Measurements from ENCODE around the gene TBC1D32. TPM values are rescaled to one million over a fixed set of nuclear protein-coding genes. Genes with fewer than 3 reads are reported as not detected.

Gene TBC1D32
- total and polyA plus RNA-seq, 2 donors (not counting 1 experiment from before 2014, with no cell fraction given): 6.3 to 21.0 TPM

DNA sequence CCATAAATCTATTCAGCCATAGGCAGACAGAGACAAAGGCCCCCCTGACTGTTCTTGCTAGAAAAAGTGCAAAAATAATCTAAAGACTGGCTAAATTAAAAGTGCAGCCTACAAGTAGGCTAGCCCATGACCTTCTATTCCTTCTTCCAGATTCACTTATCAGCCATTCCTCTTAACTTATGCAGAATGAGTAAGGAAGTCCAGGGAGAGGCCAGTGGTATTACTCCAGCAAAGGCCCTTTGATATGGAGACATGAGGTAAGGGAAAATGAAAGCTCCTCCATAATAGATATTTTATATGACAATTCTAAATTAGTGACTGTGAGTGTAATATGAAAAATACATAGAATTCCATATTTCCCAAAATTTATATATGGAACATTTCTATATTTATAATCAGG is 199.4 kb downstream of the TBC1D32 start:
- Histone ChIP-seq H3K4me3 (replicated peaks in 1 of 4; ENCODE audit: control extremely low read depth in 1 of 4, insufficient read depth in 1 of 4, low read depth in 3 of 4, low read length in 4 of 4) (no peak overlapping the region), H3K27ac (ENCODE audit: insufficient read depth, low read length) (no peak overlapping the region), H3K4me1 (ENCODE audit: control insufficient read depth, extremely low read depth, insufficient read depth, low read length) (no peaks in the 10 kb centered on the region), H2AFZ (ENCODE audit: low read length) (no peak overlapping the region), H3K4me2 (ENCODE audit: extremely low read depth, insufficient read depth, low read length) (no peak overlapping the region), H3K79me2 (ENCODE audit: control insufficient read depth, insufficient read depth, low read length) (no peaks in the 10 kb centered on the region), H4K20me1 (ENCODE audit: control insufficient read depth, extremely low read depth, insufficient read depth, low read length) (no peaks in the 10 kb centered on the region), H3K9me3 (ENCODE audit: control insufficient read depth, insufficient read depth, low read depth, low read length) (no peaks in the 10 kb centered on the region), H3K9ac (ENCODE audit: insufficient read depth, low read length) (no peak overlapping the region), H3K36me3 (ENCODE audit: control insufficient read depth, insufficient read depth, low read length) (no peaks in the 10 kb centered on the region), H3K27me3 (ENCODE audit: control insufficient read depth, insufficient read depth, low read length) (no peaks in the 10 kb centered on the region)
- DNase-seq (ENCODE audit: low read depth in 2 of 2): no peak
- TF ChIP-seq EZH2 (IDR thresholded peaks at IDR 0.05; ENCODE audit: low read length, missing control alignments): no peak
- TF ChIP-seq, protein P1, sequence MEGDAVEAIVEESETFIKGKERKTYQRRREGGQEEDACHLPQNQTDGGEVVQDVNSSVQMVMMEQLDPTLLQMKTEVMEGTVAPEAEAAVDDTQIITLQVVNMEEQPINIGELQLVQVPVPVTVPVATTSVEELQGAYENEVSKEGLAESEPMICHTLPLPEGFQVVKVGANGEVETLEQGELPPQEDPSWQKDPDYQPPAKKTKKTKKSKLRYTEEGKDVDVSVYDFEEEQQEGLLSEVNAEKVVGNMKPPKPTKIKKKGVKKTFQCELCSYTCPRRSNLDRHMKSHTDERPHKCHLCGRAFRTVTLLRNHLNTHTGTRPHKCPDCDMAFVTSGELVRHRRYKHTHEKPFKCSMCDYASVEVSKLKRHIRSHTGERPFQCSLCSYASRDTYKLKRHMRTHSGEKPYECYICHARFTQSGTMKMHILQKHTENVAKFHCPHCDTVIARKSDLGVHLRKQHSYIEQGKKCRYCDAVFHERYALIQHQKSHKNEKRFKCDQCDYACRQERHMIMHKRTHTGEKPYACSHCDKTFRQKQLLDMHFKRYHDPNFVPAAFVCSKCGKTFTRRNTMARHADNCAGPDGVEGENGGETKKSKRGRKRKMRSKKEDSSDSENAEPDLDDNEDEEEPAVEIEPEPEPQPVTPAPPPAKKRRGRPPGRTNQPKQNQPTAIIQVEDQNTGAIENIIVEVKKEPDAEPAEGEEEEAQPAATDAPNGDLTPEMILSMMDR (conservative IDR thresholded peaks at IDR 0.05 in 1 of 2, IDR thresholded peaks at IDR 0.05 in 1 of 2; ENCODE audit: low read depth in 1 of 2, low read length in 2 of 2): no peak

DNA sequence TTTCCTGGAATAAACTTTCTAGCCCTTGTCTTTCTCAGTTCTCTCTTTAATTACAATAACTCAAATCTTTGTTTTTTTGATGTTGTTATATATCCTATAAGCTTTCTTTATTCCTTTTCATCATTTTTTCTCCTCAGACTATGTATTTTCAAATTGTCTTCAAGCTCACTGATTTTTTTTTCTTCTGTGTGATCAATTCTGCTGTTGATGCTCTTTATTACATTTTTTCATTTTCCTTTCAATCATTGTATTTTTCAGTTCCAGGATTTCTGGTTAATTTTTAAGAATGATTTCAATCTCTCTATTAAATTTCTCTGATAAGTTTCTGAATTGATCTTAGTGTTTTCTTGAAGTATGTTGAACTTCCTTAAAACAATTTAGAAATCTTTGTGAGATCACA is 209.7 kb downstream of the TBC1D32 start:
- DNase-seq (ENCODE audit: low read depth in 2 of 2): no peak
- TF ChIP-seq, protein P1 (conservative IDR thresholded peaks at IDR 0.05 in 1 of 2, IDR thresholded peaks at IDR 0.05 in 1 of 2; ENCODE audit: low read depth in 1 of 2, low read length in 2 of 2): no peak
- no peak for TF ChIP-seq EZH2 (IDR thresholded peaks at IDR 0.05; ENCODE audit: low read length, missing control alignments)
- H3K9me3 ChIP-seq (ENCODE audit: control insufficient read depth, insufficient read depth, low read depth, low read length): no peaks in the 10 kb centered on the region
- no peak overlapping the region for H3K9ac ChIP-seq (ENCODE audit: insufficient read depth, low read length)
- H2AFZ ChIP-seq (ENCODE audit: low read length): no peak overlapping the region
- no peak overlapping the region for H3K4me3 ChIP-seq (replicated peaks in 1 of 4; ENCODE audit: control extremely low read depth in 1 of 4, insufficient read depth in 1 of 4, low read depth in 3 of 4, low read length in 4 of 4)
- H4K20me1 ChIP-seq (ENCODE audit: control insufficient read depth, extremely low read depth, insufficient read depth, low read length): no peaks in the 10 kb centered on the region
- no peaks in the 10 kb centered on the region for H3K4me1 ChIP-seq (ENCODE audit: control insufficient read depth, extremely low read depth, insufficient read depth, low read length)
- no peaks in the 10 kb centered on the region for H3K79me2 ChIP-seq (ENCODE audit: control insufficient read depth, insufficient read depth, low read length)
- H3K36me3 ChIP-seq (ENCODE audit: control insufficient read depth, insufficient read depth, low read length): no peaks in the 10 kb centered on the region
- H3K27me3 ChIP-seq (ENCODE audit: control insufficient read depth, insufficient read depth, low read length): no peaks in the 10 kb centered on the region
- no peak overlapping the region for H3K27ac ChIP-seq (ENCODE audit: insufficient read depth, low read length)
- H3K4me2 ChIP-seq (ENCODE audit: extremely low read depth, insufficient read depth, low read length): no peak overlapping the region

DNA sequence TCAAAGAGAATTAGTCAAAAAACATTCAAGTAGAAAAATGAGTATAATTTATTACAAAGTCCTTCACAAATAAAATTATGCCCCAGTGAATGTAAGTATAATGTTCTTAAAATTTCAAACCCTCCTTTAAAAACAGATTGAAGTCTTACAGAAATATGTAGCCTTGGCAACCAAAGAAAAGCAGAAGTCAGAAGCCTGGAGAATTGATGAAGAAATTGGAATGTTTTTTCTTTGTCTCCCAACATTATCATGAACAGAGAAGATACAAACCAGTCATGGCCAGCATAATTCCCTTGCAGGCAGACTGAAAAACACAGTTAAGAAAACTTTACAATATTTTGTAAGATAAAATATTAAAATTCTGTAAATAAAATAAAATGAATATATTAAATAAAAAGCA is 221.9 kb downstream of the TBC1D32 start:
- H2AFZ ChIP-seq (ENCODE audit: low read length): no peak overlapping the region
- H3K4me1 ChIP-seq (ENCODE audit: control insufficient read depth, extremely low read depth, insufficient read depth, low read length): no peaks in the 10 kb centered on the region
- no peak overlapping the region for H3K9ac ChIP-seq (ENCODE audit: insufficient read depth, low read length)
- TF ChIP-seq, protein P1 (conservative IDR thresholded peaks at IDR 0.05 in 1 of 2, IDR thresholded peaks at IDR 0.05 in 1 of 2; ENCODE audit: low read depth in 1 of 2, low read length in 2 of 2): no peak
- TF ChIP-seq EZH2 (IDR thresholded peaks at IDR 0.05; ENCODE audit: low read length, missing control alignments): no peak
- no peaks in the 10 kb centered on the region for H4K20me1 ChIP-seq (ENCODE audit: control insufficient read depth, extremely low read depth, insufficient read depth, low read length)
- H3K27ac ChIP-seq (ENCODE audit: insufficient read depth, low read length): no peak overlapping the region
- H3K79me2 ChIP-seq (ENCODE audit: control insufficient read depth, insufficient read depth, low read length): no peaks in the 10 kb centered on the region
- H3K27me3 ChIP-seq (ENCODE audit: control insufficient read depth, insufficient read depth, low read length): no peaks in the 10 kb centered on the region
- H3K36me3 ChIP-seq (ENCODE audit: control insufficient read depth, insufficient read depth, low read length): no peaks in the 10 kb centered on the region
- no peaks in the 10 kb centered on the region for H3K9me3 ChIP-seq (ENCODE audit: control insufficient read depth, insufficient read depth, low read depth, low read length)
- no peak for DNase-seq (ENCODE audit: low read depth in 2 of 2)
- no peak overlapping the region for H3K4me2 ChIP-seq (ENCODE audit: extremely low read depth, insufficient read depth, low read length)
- no peak overlapping the region for H3K4me3 ChIP-seq (replicated peaks in 1 of 4; ENCODE audit: control extremely low read depth in 1 of 4, insufficient read depth in 1 of 4, low read depth in 3 of 4, low read length in 4 of 4)
